Upper lobe of right lung (tissue), 1 donor: ENCODE measurements around the gene OLIG2. TPM values are rescaled to one million over a fixed set of nuclear protein-coding genes. Genes with fewer than 3 reads are reported as not detected.

Source experiments
- ATAC-seq: fragments of 200-7000 bp; cut with Tn5 transposase; one replicate; pipeline ENCODE4 v1.9.1; 2020; ENCODE audit warnings: mild to moderate bottlenecking, moderate library complexity
- DNase-seq: peaks from one replicate; pipeline ENCODE4 v3.0.0-alpha.2; 2020
- H3K27ac ChIP-seq: fragments of 200-600 bp; one replicate; pipeline ENCODE4 v1.8.0; 2022
- H3K27me3 ChIP-seq: fragments of 200-600 bp; one replicate; pipeline ENCODE4 v1.8.0; 2022; ENCODE audit warnings: mild to moderate bottlenecking
- H3K36me3 ChIP-seq: fragments of 200-600 bp; one replicate; pipeline ENCODE4 v1.8.0; 2022
- H3K4me1 ChIP-seq: fragments of 200-600 bp; one replicate; pipeline ENCODE4 v1.8.0; 2022
- H3K4me3 ChIP-seq: fragments of 200-600 bp; one replicate; pipeline ENCODE4 v1.8.0; 2022; ENCODE audit warnings: mild to moderate bottlenecking
- H3K9me3 ChIP-seq: fragments of 200-600 bp; one replicate; pipeline ENCODE4 v1.8.0; 2022
- intact Hi-C: fragments of 100-400 bp; cut with DNase I; formaldehyde crosslinking; loops from one replicate; pipeline ENCODE4 v1.11.0; 2022
- total RNA-seq: library from RNA; stranded (reverse); fragmentation: NEBNext Ultra II Directional; extraction: Animal tissue kit (Norgen Biotek cat#: 25700); gene quantifications from one replicate; pipeline ENCODE4 v1.2.1, GENCODE V29; 2021
- TF ChIP-seq, protein P1 (sequence below): fragments of 200-600 bp; IDR thresholded peaks from one replicate; pipeline ENCODE4 v1.8.0; 2022; ENCODE audit warnings: antibody characterized with exemption
- donor health status: DM: no; HTN: yes; CAD: no; lungs with severe emphysema.

Gene OLIG2
- total RNA-seq, 1 donor from 2014 or later, result not detected

DNA sequence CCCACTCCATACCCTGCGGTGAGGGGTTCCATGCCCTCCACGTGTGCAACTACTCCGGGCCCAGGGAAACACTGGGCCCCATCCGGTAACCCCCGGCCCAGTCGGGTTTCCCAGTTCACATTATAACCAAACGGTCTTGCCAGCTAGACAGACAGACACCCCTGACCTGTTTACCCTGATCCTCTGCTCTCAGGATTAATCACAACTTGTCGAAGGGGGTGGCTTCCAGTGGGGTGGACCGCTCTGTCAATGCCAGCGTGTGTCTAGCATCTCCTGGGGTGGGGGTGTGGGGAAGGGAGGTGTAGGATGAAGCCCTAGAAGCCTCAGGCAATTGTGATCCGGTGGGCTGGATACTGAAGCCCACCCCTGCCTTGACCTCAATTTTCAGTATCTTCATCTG is 4.6 kb upstream of the OLIG2 start:
- no peak for ATAC-seq
- Histone ChIP-seq H3K9me3 (no peaks in the 10 kb centered on the region), H3K4me1 (peaks cover 23% of the 10 kb centered on the region), H3K27me3 (peaks cover 91% of the 10 kb centered on the region), H3K36me3 (no peaks in the 10 kb centered on the region), H3K4me3 (no peak overlapping the region), H3K27ac (no peak overlapping the region)
- no peak for DNase-seq
- intact Hi-C loops, result no loop called here
- TF ChIP-seq, protein P1, sequence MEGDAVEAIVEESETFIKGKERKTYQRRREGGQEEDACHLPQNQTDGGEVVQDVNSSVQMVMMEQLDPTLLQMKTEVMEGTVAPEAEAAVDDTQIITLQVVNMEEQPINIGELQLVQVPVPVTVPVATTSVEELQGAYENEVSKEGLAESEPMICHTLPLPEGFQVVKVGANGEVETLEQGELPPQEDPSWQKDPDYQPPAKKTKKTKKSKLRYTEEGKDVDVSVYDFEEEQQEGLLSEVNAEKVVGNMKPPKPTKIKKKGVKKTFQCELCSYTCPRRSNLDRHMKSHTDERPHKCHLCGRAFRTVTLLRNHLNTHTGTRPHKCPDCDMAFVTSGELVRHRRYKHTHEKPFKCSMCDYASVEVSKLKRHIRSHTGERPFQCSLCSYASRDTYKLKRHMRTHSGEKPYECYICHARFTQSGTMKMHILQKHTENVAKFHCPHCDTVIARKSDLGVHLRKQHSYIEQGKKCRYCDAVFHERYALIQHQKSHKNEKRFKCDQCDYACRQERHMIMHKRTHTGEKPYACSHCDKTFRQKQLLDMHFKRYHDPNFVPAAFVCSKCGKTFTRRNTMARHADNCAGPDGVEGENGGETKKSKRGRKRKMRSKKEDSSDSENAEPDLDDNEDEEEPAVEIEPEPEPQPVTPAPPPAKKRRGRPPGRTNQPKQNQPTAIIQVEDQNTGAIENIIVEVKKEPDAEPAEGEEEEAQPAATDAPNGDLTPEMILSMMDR, result no peak

GRCh38 chr21:33021667-33022066 is 4.1 kb upstream of the OLIG2 start:
- H3K9me3 ChIP-seq, result no peaks in the 10 kb centered on the region
- DNase-seq (no peak), ATAC-seq (no peak)
- TF ChIP-seq, protein P1, result no peak
- intact Hi-C loops, result no loop called here
- no peak overlapping the region for H3K4me3 ChIP-seq
- H3K36me3 ChIP-seq, result no peaks in the 10 kb centered on the region
- H3K27ac ChIP-seq, result no peak overlapping the region
- peaks cover 23% of the 10 kb centered on the region for H3K4me1 ChIP-seq
- H3K27me3 ChIP-seq, result peaks cover 92% of the 10 kb centered on the region

DNA sequence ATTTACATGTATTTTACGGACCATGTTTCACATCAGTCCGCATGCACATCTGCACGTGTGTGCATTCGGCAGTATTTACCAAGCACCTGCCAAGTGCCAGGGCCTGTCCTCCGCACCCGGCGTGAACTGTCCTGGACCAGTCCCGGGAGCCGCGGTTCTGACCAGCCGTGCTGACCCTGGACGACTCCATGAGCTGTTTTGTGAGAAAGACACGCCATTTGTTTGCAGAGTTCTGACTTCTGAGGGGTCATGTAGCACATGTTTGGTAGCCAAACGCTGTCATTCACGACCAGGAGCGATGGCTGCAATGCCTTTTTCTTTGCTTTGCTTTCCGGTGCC is 3.3 kb upstream of the OLIG2 start:
- intact Hi-C loops, result no loop called here
- Histone ChIP-seq H3K4me3 (no peak overlapping the region), H3K36me3 (no peaks in the 10 kb centered on the region), H3K4me1 (peaks cover 23% of the 10 kb centered on the region), H3K27ac (no peak overlapping the region), H3K9me3 (no peaks in the 10 kb centered on the region), H3K27me3 (peaks cover 92% of the 10 kb centered on the region)
- no peak for DNase-seq
- no peak for ATAC-seq
- TF ChIP-seq, protein P1, result no peak

DNA sequence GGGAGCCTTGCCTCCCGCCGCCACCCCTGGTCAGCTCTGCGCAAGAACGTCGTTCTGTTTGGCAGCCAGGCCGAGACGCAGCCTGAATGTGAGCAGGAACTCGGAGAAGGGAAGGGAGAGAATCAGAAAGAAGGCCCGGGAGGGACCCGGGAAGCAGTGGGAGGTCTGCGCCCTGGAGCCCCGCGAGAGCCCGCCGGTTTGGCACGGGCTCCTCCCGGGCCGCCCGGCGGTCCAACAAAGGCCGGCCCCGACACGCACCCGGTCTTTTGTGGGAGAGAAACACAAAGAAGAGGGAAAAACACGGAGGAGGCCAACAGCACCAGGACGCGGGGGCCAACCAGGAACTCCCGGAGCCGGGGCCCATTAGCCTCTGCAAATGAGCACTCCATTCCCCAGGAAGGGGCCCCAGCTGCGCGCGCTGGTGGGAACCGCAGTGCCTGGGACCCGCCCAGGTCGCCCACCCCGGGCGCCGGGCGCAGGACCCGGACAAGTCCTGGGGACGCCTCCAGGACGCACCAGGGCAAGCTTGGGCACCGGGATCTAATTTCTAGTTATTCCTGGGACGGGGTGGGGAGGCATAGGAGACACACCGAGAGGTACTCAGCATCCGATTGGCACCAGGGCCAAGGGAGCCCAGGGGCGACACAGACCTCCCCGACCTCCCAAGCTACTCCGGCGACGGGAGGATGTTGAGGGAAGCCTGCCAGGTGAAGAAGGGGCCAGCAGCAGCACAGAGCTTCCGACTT is 2.7 kb upstream of the OLIG2 start:
- H3K4me1 ChIP-seq, result peaks cover 23% of the 10 kb centered on the region
- ATAC-seq (no peak), DNase-seq (no peak)
- H3K36me3 ChIP-seq, result no peaks in the 10 kb centered on the region
- TF ChIP-seq, protein P1, result no peak
- no peak overlapping the region for H3K4me3 ChIP-seq
- intact Hi-C loops, result no loop called here
- H3K27me3 ChIP-seq, result peaks cover 95% of the 10 kb centered on the region
- no peak overlapping the region for H3K27ac ChIP-seq
- no peaks in the 10 kb centered on the region for H3K9me3 ChIP-seq

- Histone ChIP-seq H3K4me1 (peaks cover 28% of the 10 kb centered on the region), H3K36me3 (no peaks in the 10 kb centered on the region), H3K27me3 (peaks cover 99% of the 10 kb centered on the region), H3K27ac (no peak overlapping the region), H3K9me3 (no peaks in the 10 kb centered on the region), H3K4me3 (no peak overlapping the region)
- ATAC-seq (no peak), DNase-seq (no peak)
- intact Hi-C loops, result no loop called here
- TF ChIP-seq, protein P1, result no peak
Observed at GRCh38 chr21:33023574-33024200, 2.0 kb upstream of the OLIG2 start.
